Measurements from ENCODE around the gene GALNT2.

The GALNT2 gene

GRCh38 chr1:230262867-230263567 is 196.0 kb downstream of the GALNT2 start:
- DNase-seq (ENCODE audit: low read depth) = no peak

GRCh38 chr1:230263568-230264195 is 196.6 kb downstream of the GALNT2 start:
- no peak for DNase-seq (ENCODE audit: low read depth)

- no peak for DNase-seq (ENCODE audit: low read depth)
These were observed 197.3 kb downstream of the GALNT2 start for GRCh38 chr1:230264342-230264741.

- no peak for DNase-seq (ENCODE audit: low read depth)
These were observed 198.4 kb downstream of the GALNT2 start for GRCh38 chr1:230265200-230266115.

- DNase-seq (ENCODE audit: low read depth) = no peak
These were observed 199.4 kb downstream of the GALNT2 start for GRCh38 chr1:230266456-230266855.

GRCh38 chr1:230267338-230268065 is 200.5 kb downstream of the GALNT2 start:
- no peak for DNase-seq (ENCODE audit: low read depth)

GRCh38 chr1:230268371-230269170 is 201.5 kb downstream of the GALNT2 start:
- no peak for DNase-seq (ENCODE audit: low read depth)

GRCh38 chr1:230270185-230270558 is 203.1 kb downstream of the GALNT2 start:
- no peak for DNase-seq (ENCODE audit: low read depth)

GRCh38 chr1:230270559-230271281 is 203.7 kb downstream of the GALNT2 start:
- DNase-seq (ENCODE audit: low read depth) = no peak

GRCh38 chr1:230271300-230272035 is 204.4 kb downstream of the GALNT2 start:
- DNase-seq (ENCODE audit: low read depth) = no peak

GRCh38 chr1:230272557-230272956 is 205.5 kb downstream of the GALNT2 start:
- DNase-seq (ENCODE audit: low read depth) = no peak

- no peak for DNase-seq (ENCODE audit: low read depth)
These were observed 206.2 kb downstream of the GALNT2 start for GRCh38 chr1:230273141-230273710.

GRCh38 chr1:230274254-230274653 is 207.2 kb downstream of the GALNT2 start:
- DNase-seq (ENCODE audit: low read depth) = no peak

GRCh38 chr1:230276401-230276800 is 209.4 kb downstream of the GALNT2 start:
- DNase-seq (ENCODE audit: low read depth) = no peak

- DNase-seq (ENCODE audit: low read depth) = no peak
These were observed 210.4 kb downstream of the GALNT2 start for GRCh38 chr1:230277201-230278025.

GRCh38 chr1:230278376-230278775 is 211.3 kb downstream of the GALNT2 start:
- no peak for DNase-seq (ENCODE audit: low read depth)

GRCh38 chr1:230278871-230279582 is 212.0 kb downstream of the GALNT2 start:
- DNase-seq (ENCODE audit: low read depth) = no peak

GRCh38 chr1:230279583-230279945 is 212.5 kb downstream of the GALNT2 start:
- no peak for DNase-seq (ENCODE audit: low read depth)

Data from stimulated activated CD8-positive, alpha-beta memory T cell treated with anti-CD3 and anti-CD28 coated beads, Interleukin-7, amount 100 ng/mL, for 24 hours (primary cell).